GM19240 (cell line): Measurements from ENCODE around the gene NUMB.

Experiments
- DNase-seq: peaks from one replicate; pipeline ENCODE4 v3.0.0; 2011; ENCODE audit warnings: low spot score; ENCODE audit not compliant: insufficient read length

The NUMB gene

DNA sequence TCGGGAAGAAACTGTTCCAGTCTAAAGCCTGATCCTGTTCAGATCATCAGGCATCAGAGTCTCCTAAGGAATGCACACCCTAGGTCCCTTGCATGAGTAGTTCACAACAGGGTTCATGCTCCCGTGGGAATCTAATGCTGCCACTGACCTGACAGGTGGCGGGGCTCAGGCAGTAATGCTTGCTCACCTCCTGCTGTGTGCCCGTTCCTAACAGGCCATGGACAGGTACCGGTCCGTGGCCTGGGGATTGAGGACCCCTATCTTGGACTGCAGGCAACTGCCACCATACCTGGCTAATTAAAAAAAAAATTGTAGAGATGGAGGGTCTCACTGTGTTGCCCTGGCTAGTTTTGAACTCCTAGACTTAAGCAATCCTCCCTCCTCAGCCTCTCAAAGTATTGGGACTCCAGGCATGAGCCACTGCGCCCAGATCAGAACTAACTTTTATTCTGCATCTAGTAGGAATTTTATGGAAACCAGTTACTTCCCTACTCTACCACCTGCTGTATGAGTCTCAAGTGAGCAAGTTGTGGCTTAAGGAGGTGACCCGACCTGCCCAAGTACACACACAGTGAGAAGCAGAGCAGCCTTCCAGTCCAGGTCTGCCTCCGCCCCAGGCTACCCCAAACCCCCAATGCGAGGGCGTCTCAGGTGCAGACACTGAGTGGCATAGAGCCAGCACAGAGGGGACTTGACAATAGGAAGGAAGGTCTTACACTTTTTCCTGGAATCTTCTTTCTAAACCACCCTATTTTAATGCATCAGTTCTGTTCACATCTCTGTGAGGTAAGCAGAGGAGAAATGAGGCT, 223.6 kb downstream of the NUMB start:
- no peak for DNase-seq

- DNase-seq = no peak
Measured at GRCh38 chr14:73234029-73234428, 224.3 kb downstream of the NUMB start.

- DNase-seq = no peak
Measured at GRCh38 chr14:73233564-73233963, 224.8 kb downstream of the NUMB start.

DNA sequence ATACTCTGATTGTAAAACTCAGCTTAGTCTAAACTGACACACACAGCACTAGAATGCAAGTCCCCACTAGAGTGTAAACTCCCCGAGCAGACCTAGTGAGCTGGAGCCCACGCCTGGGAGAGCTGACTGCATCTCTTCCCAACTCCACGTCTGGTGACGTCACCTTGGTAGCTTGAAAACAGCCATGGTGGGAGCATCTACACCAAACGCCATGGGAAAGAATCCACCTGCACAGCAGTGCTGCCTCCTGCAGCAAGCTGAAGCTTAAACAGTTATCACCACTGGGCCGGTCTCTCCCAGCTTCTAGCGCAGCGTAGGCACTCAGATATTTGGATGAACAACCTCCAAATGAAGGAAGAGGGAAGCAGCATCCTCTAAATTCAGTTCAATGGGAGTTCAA, 225.4 kb downstream of the NUMB start:
- DNase-seq = no peak

- no peak for DNase-seq
Measured at GRCh38 chr14:73231981-73232851, 226.1 kb downstream of the NUMB start.

DNA sequence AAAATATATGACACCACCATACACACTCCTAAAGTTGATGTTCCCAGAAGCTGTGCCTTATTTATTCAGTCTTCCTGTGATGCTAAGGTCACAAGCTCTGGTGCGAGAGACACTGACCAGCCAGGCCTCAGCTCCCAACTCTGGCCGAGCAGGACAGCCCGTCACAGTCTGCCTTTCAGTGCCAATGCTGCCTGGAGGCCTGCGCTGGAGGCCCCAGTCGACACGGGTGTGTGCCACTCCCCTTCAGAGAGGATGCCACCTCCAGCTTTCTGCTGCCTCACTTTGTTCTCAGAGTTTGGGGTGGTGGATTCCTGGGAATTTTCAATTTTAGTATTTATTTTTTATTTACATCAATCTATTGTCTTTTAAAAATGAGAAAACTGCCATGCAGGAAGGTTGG, 228.3 kb downstream of the NUMB start:
- DNase-seq = no peak

DNA sequence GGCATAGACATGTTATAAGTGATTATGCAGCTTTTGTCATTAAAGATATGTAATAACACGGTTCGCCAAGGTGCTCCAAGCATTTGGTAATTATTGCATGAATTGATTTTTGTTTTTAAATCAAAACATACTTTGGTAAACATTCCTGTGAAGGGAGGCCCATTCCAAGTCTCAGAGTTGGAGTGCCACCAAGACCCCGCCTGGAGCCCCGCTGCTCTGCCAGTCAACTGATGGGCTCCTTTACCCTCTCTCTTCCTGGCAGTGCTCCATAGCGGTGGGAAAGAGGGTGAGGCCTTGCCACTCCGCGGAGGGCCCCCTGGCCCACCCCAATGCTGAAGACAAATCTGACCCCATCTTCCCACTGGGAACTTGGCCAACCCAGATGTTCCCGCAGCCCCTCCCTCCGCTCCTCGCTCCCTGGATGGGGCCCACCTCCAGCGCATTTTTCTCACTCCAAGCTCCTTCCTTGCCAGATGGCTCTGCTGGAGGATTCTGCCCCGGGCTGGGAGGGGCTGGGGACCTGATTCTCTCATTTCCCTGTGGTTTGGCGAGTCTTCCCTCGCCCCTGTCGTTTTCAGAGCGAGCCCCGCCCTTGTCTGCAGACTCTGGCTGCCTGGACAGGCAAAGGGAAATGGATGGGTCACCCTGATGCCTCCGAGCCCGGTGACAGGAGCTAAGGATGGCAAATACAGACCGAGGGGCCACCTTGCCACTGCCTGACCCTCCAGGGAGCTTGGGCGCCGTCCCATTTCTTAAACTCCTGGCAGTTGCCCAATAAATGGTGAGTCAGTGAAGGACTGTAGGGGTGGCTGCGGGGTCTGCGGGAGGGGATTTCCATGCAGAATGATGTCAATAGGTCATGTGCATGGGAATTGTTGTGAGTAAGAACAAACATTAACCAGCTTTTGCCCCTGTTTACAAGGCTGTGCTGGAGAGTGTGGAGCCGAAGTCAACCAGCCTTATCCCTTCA, 230.2 kb downstream of the NUMB start:
- no peak for DNase-seq

DNA sequence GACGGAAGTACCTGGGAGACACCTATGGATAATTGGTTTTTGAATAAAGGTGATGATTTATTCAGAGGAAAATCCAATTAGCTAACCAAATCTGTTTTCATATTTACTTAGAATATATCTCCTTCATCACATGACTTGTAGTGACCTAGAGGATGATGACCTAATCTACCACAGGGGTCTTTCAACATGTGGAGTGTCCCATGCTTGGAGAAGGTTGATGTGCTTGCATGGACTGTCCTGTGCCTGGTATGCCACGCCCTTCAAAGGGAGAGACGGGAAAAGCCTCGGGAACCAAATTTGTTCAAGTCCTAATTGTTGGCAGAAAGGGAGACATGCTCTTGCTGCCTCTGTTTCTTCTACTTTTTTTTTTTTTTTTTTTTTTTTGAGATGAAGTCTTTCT, 232.8 kb downstream of the NUMB start:
- no peak for DNase-seq
